Neural crest cell (in vitro differentiated cells): ENCODE data around the gene PSMD1. TPM values are rescaled to one million over a fixed set of nuclear protein-coding genes. Genes with fewer than 3 reads are reported as not detected.

ENCODE experiments used
- DNase-seq: peaks from one replicate; pipeline ENCODE4 v3.0.0; 2021; ENCODE audit warnings: low read depth, mixed read lengths, low spot score
- H3K27ac Mint-ChIP-seq: one replicate; pipeline ENCODE4 v1.8.0; 2021; ENCODE audit warnings: mild to moderate bottlenecking, mixed read lengths; ENCODE audit not compliant: unreplicated experiment
- H3K27me3 Mint-ChIP-seq: 2 replicates; pipeline ENCODE4 v1.8.0; 2021; ENCODE audit warnings: low read depth, mild to moderate bottlenecking, mixed read lengths
- H3K36me3 Mint-ChIP-seq: 2 replicates; pipeline ENCODE4 v1.8.0; 2021; ENCODE audit warnings: low read depth, mild to moderate bottlenecking, mixed read lengths
- H3K4me1 Mint-ChIP-seq: 2 replicates; pipeline ENCODE4 v1.8.0; 2021; ENCODE audit warnings: mixed read lengths
- H3K4me3 Mint-ChIP-seq: one replicate; pipeline ENCODE4 v1.8.0; 2021; ENCODE audit warnings: mild to moderate bottlenecking, mixed read lengths
- H3K9me3 Mint-ChIP-seq: 2 replicates; pipeline ENCODE4 v1.8.0; 2021; ENCODE audit warnings: mixed read lengths
- total RNA-seq: library from RNA; stranded (reverse); gene quantifications from 2 replicates; pipeline ENCODE4 v1.2.1, GENCODE V29; 2021
- TF ChIP-seq, protein P1 (sequence below): fragments of 200-600 bp; sonication (generic); conservative IDR thresholded peaks from 2 replicates; pipeline ENCODE4 v1.5.0; 2021; ENCODE audit warnings: antibody characterized with exemption, mild to moderate bottlenecking

The PSMD1 gene
- total RNA-seq, 1 donor from 2014 or later: 128 TPM

DNA sequence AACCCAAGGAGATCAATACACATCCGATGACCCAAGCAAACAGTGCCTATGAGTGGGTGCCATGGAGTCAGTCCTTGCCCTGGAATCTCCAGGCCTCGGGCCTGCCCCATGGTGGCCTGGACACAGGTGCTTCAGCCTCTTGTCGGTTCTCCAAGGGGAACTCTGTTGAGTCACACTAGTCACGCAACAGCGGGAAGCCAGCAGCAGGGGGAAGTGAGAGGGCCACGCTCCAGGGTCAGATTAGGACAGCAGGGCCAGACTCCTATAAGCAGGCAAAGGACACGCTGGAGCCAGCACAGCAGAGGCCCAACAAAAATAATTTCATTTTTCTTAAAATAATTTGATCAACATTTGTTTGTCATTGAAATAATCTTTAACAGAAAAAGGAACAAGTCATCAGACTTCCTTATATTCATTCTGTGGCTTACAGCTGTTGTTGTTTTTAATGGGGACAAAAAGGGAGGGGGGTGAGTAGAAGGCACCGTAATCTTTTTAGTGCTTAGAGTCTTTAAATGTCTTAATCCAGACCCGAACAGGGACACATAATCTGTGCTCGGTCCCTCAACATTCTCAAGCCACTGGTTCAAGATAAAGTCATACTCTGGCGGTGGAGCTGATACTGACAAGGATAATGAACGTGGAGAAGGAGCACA, 125.3 kb downstream of the PSMD1 start:
- Mint-ChIP-seq H3K27ac (no peak overlapping the region), H3K9me3 (no peaks in the 10 kb centered on the region), H3K27me3 (no peaks in the 10 kb centered on the region), H3K4me1 (no peaks in the 10 kb centered on the region), H3K4me3 (no peak overlapping the region), H3K36me3 (no peaks in the 10 kb centered on the region)
- no peak for DNase-seq
- TF ChIP-seq, protein P1, sequence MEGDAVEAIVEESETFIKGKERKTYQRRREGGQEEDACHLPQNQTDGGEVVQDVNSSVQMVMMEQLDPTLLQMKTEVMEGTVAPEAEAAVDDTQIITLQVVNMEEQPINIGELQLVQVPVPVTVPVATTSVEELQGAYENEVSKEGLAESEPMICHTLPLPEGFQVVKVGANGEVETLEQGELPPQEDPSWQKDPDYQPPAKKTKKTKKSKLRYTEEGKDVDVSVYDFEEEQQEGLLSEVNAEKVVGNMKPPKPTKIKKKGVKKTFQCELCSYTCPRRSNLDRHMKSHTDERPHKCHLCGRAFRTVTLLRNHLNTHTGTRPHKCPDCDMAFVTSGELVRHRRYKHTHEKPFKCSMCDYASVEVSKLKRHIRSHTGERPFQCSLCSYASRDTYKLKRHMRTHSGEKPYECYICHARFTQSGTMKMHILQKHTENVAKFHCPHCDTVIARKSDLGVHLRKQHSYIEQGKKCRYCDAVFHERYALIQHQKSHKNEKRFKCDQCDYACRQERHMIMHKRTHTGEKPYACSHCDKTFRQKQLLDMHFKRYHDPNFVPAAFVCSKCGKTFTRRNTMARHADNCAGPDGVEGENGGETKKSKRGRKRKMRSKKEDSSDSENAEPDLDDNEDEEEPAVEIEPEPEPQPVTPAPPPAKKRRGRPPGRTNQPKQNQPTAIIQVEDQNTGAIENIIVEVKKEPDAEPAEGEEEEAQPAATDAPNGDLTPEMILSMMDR: no peak

DNA sequence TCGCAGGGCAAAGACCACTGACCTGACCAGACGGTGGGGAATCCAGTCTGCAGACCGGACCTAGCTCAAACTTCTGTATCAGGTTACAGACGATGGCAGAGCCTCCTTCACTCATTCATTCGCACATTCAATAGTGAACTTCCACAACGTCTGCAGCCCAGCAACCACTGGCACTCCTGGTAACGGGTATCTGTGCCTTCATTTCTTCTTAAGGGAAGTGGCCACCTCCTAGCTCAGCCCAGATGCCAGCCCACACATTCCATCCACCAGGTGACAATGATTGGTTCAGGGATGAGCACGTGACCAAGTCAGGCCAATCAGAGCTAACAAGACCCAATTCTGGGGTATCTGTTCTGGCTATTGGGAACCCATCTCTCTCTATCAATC, 125.8 kb downstream of the PSMD1 start:
- Mint-ChIP-seq H3K4me3 (no peak overlapping the region), H3K36me3 (no peaks in the 10 kb centered on the region), H3K9me3 (no peaks in the 10 kb centered on the region), H3K27ac (no peak overlapping the region), H3K27me3 (no peaks in the 10 kb centered on the region), H3K4me1 (no peaks in the 10 kb centered on the region)
- no peak for DNase-seq
- TF ChIP-seq, protein P1: no peak

- Mint-ChIP-seq H3K9me3 (no peaks in the 10 kb centered on the region), H3K4me3 (no peak overlapping the region), H3K4me1 (no peaks in the 10 kb centered on the region), H3K27ac (no peak overlapping the region), H3K27me3 (no peaks in the 10 kb centered on the region), H3K36me3 (no peaks in the 10 kb centered on the region)
- DNase-seq: no peak
- TF ChIP-seq, protein P1: no peak
Observed at GRCh38 chr2:231183851-231184250, 127.2 kb downstream of the PSMD1 start.

DNA sequence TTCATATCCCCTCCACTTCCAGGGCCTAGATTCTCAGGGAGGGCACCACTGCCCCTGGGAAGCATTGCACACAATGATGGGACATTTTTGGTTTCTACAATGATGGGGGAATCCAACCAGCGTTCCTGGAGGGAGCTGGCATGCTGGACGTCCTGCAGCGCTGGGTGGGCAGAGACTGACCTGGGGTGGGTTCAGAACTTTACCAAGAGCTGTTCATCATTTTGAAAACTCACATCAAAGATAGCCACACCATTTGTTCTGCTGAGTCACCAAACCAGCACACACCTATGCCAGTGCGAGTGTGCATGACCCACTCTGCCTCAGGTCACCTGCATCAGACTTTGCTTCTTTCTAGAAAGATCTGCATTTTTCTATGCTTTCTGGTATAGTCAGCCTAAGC, 127.7 kb downstream of the PSMD1 start:
- H3K4me1 Mint-ChIP-seq: no peaks in the 10 kb centered on the region
- H3K36me3 Mint-ChIP-seq: no peaks in the 10 kb centered on the region
- no peak overlapping the region for H3K4me3 Mint-ChIP-seq
- DNase-seq: no peak
- no peak overlapping the region for H3K27ac Mint-ChIP-seq
- TF ChIP-seq, protein P1: no peak
- H3K27me3 Mint-ChIP-seq: no peaks in the 10 kb centered on the region
- no peaks in the 10 kb centered on the region for H3K9me3 Mint-ChIP-seq

DNA sequence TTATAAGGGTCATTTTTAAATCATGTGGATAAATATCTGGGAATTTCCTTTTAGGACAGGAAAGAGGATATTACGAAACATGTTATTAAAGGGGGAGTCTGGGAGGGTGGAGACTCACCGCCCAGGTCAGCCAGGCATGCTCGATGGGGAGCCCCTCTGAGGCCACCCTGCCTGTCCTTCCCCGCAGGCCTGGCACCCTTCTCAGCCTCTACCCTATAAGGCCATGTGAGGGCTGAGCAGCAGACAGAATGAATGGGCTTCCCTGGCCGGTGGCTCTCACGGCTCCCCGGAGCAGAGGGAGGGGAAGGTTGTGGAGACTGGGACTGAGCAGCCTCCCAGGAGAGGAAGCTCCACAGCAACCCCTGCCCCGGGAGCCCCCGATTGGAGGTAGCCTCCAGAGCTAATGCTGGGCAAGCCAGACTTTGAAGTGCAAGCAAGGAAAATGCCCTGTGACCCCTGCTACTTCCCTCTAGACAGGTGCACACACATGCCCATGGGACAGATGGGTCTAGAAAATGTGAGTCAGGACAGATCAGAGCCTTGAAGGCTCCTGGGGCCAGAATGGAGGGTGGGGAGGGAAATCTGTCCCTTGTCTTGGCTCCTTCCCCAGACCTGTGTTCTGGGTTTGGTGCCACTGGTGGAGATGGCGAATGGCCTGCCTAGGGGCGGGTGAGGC, 128.5 kb downstream of the PSMD1 start:
- H3K27ac Mint-ChIP-seq: no peak overlapping the region

More for the DNA sequence above, 128.5 kb downstream of the PSMD1 start:
- no peak overlapping the region for H3K4me3 Mint-ChIP-seq
- H3K36me3 Mint-ChIP-seq: no peaks in the 10 kb centered on the region
- no peaks in the 10 kb centered on the region for H3K9me3 Mint-ChIP-seq
- TF ChIP-seq, protein P1: no peak
- H3K4me1 Mint-ChIP-seq: peaks cover 5% of the 10 kb centered on the region
- DNase-seq: no peak
- peaks cover 4% of the 10 kb centered on the region for H3K27me3 Mint-ChIP-seq
